ENCODE data around the gene SLC30A2. TPM values are rescaled to one million over a fixed set of nuclear protein-coding genes. Genes with fewer than 3 reads are reported as not detected.

Gene SLC30A2
- total RNA-seq, 1 donor from 2014 or later, result not detected

Other genes with a start within 250 kb of the SLC30A2 start
- gene SELENON, start 245.9 kb downstream of the SLC30A2 start, total RNA-seq, result 8.2 and 9.9 TPM in 2 replicates
- 30.0 and 31.9 TPM in 2 replicates for gene MTFR1L, start 226.2 kb downstream of the SLC30A2 start, total RNA-seq
- 12.0 and 13.9 TPM in 2 replicates for gene AUNIP, start 186.7 kb downstream of the SLC30A2 start, total RNA-seq
- gene PAQR7, start 170.4 kb downstream of the SLC30A2 start, total RNA-seq, result 6.6 and 6.8 TPM in 2 replicates
- gene STMN1, start 139.7 kb downstream of the SLC30A2 start, total RNA-seq, result 247 and 255 TPM in 2 replicates
- gene PAFAH2, start 48.1 kb downstream of the SLC30A2 start, total RNA-seq, result 6.8 and 7.6 TPM in 2 replicates
- gene EXTL1, start 24.3 kb downstream of the SLC30A2 start, total RNA-seq, result not detected in 2 replicates
- gene TRIM63, start 21.5 kb upstream of the SLC30A2 start, total RNA-seq, result not detected in 2 replicates
- gene PDIK1L, start 65.7 kb upstream of the SLC30A2 start, total RNA-seq, result 15.8 and 18.7 TPM in 2 replicates
- 0.07 and 0.09 TPM in 2 replicates for gene FAM110D, start 113.0 kb upstream of the SLC30A2 start, total RNA-seq
- gene C1orf232, start 122.8 kb upstream of the SLC30A2 start, total RNA-seq, result not detected in 2 replicates
- gene ZNF593, start 123.8 kb upstream of the SLC30A2 start, total RNA-seq, result 84.0 and 87.1 TPM in 2 replicates
- not detected in 2 replicates for gene ZNF593OS, start 125.7 kb upstream of the SLC30A2 start, total RNA-seq
- gene CNKSR1, start 131.4 kb upstream of the SLC30A2 start, total RNA-seq, result 4.0 and 6.2 TPM in 2 replicates
- gene CATSPER4, start 144.5 kb upstream of the SLC30A2 start, total RNA-seq, result not detected in 2 replicates
- 39.3 and 40.8 TPM in 2 replicates for gene CEP85, start 188.1 kb upstream of the SLC30A2 start, total RNA-seq
- 463 and 474 TPM in 2 replicates for gene SH3BGRL3, start 234.0 kb upstream of the SLC30A2 start, total RNA-seq

Measured in activated CD4-positive, alpha-beta T cell treated with anti-CD3 and anti-CD28 coated beads, Interleukin-2, amount 10 ng/mL, durations not matched to agents 24 days and 14 days (primary cell).